GM23338 (cell line): Measurements from ENCODE around the gene SUGCT.
"Not testable (repeated sequence)": the region's sequence is repeated elsewhere in the genome, so short reads cannot be mapped to it uniquely, and the experiment has no call there.

Experiments used
- CREB1 ChIP-seq: fragments of 250-450 bp; sonication (Bioruptor Pico); IDR thresholded peaks from 2 replicates; pipeline ENCODE4 v1.5.0; 2020; ENCODE audit warnings: low read depth, mild to moderate bottlenecking, moderate library complexity
- EZH2 ChIP-seq: fragments of 200-600 bp; sonication (generic); IDR thresholded peaks from one replicate; pipeline ENCODE4 v1.8.0; 2017; ENCODE audit warnings: antibody characterized with exemption, mild to moderate bottlenecking, low read depth; ENCODE audit not compliant: unreplicated experiment
- EZH2phosphoT487 ChIP-seq: fragments of 200-600 bp; sonication (generic); IDR thresholded peaks from one replicate; pipeline ENCODE4 v1.8.1; 2018; ENCODE audit warnings: antibody characterized with exemption; ENCODE audit not compliant: unreplicated experiment
- JUNB ChIP-seq: IDR thresholded peaks from one replicate; pipeline ENCODE4 v1.6.1; 2016; ENCODE audit warnings: antibody characterized with exemption; ENCODE audit not compliant: unreplicated experiment
- NANOG ChIP-seq: IDR thresholded peaks from 2 replicates; pipeline ENCODE4 v1.6.1; 2016; ENCODE audit warnings: antibody characterized with exemption, borderline replicate concordance
- POLR2AphosphoS5 ChIP-seq: IDR thresholded peaks from 2 replicates; pipeline ENCODE4 v1.6.1; 2016; ENCODE audit warnings: antibody characterized with exemption, low read depth
- STAT1 ChIP-seq: IDR thresholded peaks from one replicate; pipeline ENCODE4 v1.6.1; 2016; ENCODE audit warnings: antibody characterized with exemption; ENCODE audit not compliant: unreplicated experiment
- TF ChIP-seq, protein P1 (sequence below), 2 experiments: fragments of 200-600 bp in 1 of 2; sonication (generic) in 1 of 2; conservative IDR thresholded peaks; 2 replicates each; pipeline versions ENCODE4 v1.5.1 to v1.6.1; 2016 to 2017; ENCODE audit warnings: antibody characterized with exemption in 2 of 2, low read depth in 2 of 2, mild to moderate bottlenecking in 2 of 2, moderate library complexity in 1 of 2
- TF ChIP-seq, protein P2 (sequence below): IDR thresholded peaks from one replicate; pipeline ENCODE4 v1.6.1; 2018; ENCODE audit warnings: antibody characterized with exemption; ENCODE audit not compliant: unreplicated experiment
- TF ChIP-seq, protein P3 (sequence below): IDR thresholded peaks from 2 replicates; pipeline ENCODE4 v1.6.1; 2016; ENCODE audit warnings: antibody characterized with exemption

DNA sequence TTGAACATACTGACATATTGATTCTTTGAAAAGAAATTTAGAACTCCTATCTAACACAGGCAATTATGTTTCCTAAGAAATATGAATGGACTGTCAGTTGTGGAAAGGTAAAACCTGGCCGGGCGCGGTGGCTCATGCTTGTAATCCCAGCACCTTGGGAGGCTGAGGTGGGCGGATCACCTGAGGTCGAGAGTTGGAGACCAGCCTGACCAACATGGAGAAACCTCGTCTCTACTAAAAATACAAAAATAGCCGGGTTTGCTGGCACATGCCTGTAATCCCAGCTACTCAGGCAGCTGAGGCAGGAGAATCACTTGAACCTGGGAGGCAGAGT lies 13.4 kb downstream of the SUGCT start:
- not testable (repeated sequence) for TF ChIP-seq NANOG, EZH2phosphoT487, EZH2, POLR2AphosphoS5, JUNB, CREB1, STAT1
- TF ChIP-seq, protein P1, sequence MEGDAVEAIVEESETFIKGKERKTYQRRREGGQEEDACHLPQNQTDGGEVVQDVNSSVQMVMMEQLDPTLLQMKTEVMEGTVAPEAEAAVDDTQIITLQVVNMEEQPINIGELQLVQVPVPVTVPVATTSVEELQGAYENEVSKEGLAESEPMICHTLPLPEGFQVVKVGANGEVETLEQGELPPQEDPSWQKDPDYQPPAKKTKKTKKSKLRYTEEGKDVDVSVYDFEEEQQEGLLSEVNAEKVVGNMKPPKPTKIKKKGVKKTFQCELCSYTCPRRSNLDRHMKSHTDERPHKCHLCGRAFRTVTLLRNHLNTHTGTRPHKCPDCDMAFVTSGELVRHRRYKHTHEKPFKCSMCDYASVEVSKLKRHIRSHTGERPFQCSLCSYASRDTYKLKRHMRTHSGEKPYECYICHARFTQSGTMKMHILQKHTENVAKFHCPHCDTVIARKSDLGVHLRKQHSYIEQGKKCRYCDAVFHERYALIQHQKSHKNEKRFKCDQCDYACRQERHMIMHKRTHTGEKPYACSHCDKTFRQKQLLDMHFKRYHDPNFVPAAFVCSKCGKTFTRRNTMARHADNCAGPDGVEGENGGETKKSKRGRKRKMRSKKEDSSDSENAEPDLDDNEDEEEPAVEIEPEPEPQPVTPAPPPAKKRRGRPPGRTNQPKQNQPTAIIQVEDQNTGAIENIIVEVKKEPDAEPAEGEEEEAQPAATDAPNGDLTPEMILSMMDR (conservative IDR thresholded peaks at IDR 0.05; ENCODE audit: low read depth in 2 of 2), result not testable (repeated sequence)
- TF ChIP-seq, protein P2, sequence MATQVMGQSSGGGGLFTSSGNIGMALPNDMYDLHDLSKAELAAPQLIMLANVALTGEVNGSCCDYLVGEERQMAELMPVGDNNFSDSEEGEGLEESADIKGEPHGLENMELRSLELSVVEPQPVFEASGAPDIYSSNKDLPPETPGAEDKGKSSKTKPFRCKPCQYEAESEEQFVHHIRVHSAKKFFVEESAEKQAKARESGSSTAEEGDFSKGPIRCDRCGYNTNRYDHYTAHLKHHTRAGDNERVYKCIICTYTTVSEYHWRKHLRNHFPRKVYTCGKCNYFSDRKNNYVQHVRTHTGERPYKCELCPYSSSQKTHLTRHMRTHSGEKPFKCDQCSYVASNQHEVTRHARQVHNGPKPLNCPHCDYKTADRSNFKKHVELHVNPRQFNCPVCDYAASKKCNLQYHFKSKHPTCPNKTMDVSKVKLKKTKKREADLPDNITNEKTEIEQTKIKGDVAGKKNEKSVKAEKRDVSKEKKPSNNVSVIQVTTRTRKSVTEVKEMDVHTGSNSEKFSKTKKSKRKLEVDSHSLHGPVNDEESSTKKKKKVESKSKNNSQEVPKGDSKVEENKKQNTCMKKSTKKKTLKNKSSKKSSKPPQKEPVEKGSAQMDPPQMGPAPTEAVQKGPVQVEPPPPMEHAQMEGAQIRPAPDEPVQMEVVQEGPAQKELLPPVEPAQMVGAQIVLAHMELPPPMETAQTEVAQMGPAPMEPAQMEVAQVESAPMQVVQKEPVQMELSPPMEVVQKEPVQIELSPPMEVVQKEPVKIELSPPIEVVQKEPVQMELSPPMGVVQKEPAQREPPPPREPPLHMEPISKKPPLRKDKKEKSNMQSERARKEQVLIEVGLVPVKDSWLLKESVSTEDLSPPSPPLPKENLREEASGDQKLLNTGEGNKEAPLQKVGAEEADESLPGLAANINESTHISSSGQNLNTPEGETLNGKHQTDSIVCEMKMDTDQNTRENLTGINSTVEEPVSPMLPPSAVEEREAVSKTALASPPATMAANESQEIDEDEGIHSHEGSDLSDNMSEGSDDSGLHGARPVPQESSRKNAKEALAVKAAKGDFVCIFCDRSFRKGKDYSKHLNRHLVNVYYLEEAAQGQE, result not testable (repeated sequence)
- TF ChIP-seq, protein P3, sequence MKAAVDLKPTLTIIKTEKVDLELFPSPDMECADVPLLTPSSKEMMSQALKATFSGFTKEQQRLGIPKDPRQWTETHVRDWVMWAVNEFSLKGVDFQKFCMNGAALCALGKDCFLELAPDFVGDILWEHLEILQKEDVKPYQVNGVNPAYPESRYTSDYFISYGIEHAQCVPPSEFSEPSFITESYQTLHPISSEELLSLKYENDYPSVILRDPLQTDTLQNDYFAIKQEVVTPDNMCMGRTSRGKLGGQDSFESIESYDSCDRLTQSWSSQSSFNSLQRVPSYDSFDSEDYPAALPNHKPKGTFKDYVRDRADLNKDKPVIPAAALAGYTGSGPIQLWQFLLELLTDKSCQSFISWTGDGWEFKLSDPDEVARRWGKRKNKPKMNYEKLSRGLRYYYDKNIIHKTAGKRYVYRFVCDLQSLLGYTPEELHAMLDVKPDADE, result not testable (repeated sequence)
